MM.1S (cell line): Measurements from ENCODE around the gene VANGL2.

Experiments
- DNase-seq: peaks from one replicate; pipeline ENCODE4 v3.0.0-alpha.2; 2015
- H2AFZ ChIP-seq: fragments of 300-600 bp; sonication (generic); 2 replicates; pipeline ENCODE4 v1.6.0; 2016; ENCODE audit warnings: antibody characterized with exemption, low read length
- H3F3A ChIP-seq: fragments of 300-600 bp; sonication (generic); 2 replicates; pipeline ENCODE4 v1.6.1; 2016; ENCODE audit warnings: mild to moderate bottlenecking, antibody characterized with exemption, low read length, moderate library complexity, mixed read lengths; ENCODE audit not compliant: insufficient read depth
- H3K27ac ChIP-seq: fragments of 300-600 bp; sonication (generic); 2 replicates; pipeline ENCODE4 v1.5.1; 2016; ENCODE audit warnings: mild to moderate bottlenecking, low read length
- H3K27me3 ChIP-seq: fragments of 300-600 bp; sonication (generic); replicated peaks from 2 replicates; pipeline ENCODE4 v1.6.0; 2016; ENCODE audit warnings: low read length; ENCODE audit not compliant: insufficient read depth
- H3K36me3 ChIP-seq: fragments of 300-600 bp; sonication (generic); replicated peaks from 2 replicates; pipeline ENCODE4 v1.6.1; 2016; ENCODE audit warnings: mild to moderate bottlenecking, low read length, mixed read lengths; ENCODE audit not compliant: insufficient read depth
- H3K4me1 ChIP-seq: fragments of 300-600 bp; sonication (generic); 2 replicates; pipeline ENCODE4 v1.6.1; 2016; ENCODE audit warnings: low read length, mixed read lengths
- H3K4me2 ChIP-seq: fragments of 300-600 bp; sonication (generic); 2 replicates; pipeline ENCODE4 v1.6.0; 2016; ENCODE audit warnings: low read depth, low read length
- H3K4me3 ChIP-seq: fragments of 300-600 bp; sonication (generic); 2 replicates; pipeline ENCODE4 v1.5.1; 2016; ENCODE audit warnings: low read length, mixed read lengths
- H3K79me2 ChIP-seq: fragments of 300-600 bp; sonication (generic); 2 replicates; pipeline ENCODE4 v1.6.1; 2016; ENCODE audit warnings: mixed run types, low read length, mixed read lengths
- H3K9ac ChIP-seq: fragments of 300-600 bp; sonication (generic); 2 replicates; pipeline ENCODE4 v1.6.1; 2016; ENCODE audit warnings: low read length, mixed read lengths
- H3K9me2 ChIP-seq: fragments of 300-600 bp; sonication (generic); replicated peaks from 2 replicates; pipeline ENCODE4 v1.6.1; 2016; ENCODE audit warnings: mild to moderate bottlenecking, low read length, mixed read lengths; ENCODE audit not compliant: insufficient read depth
- H3K9me3 ChIP-seq: fragments of 300-600 bp; sonication (generic); replicated peaks from 2 replicates; pipeline ENCODE4 v1.6.1; 2016; ENCODE audit warnings: mild to moderate bottlenecking, low read length, mixed read lengths; ENCODE audit not compliant: insufficient read depth
- H4K20me1 ChIP-seq: fragments of 300-600 bp; sonication (generic); 2 replicates; pipeline ENCODE4 v1.6.1; 2016; ENCODE audit warnings: mild to moderate bottlenecking, low read length, moderate library complexity, mixed read lengths; ENCODE audit not compliant: insufficient read depth
- CTCF ChIP-seq: fragments of 300-600 bp; sonication (generic); IDR thresholded peaks from 2 replicates; pipeline ENCODE4 v1.5.1; 2016; ENCODE audit warnings: antibody characterized with exemption, low read length, mixed read lengths
- EZH2 ChIP-seq: fragments of 300-600 bp; sonication (generic); optimal IDR thresholded peaks from 2 replicates; pipeline ENCODE3; 2017; ENCODE audit warnings: low read depth, mild to moderate bottlenecking, antibody characterized with exemption, low read length, mixed read lengths
- EZH2phosphoT487 ChIP-seq: fragments of 300-600 bp; sonication (generic); IDR thresholded peaks from 2 replicates; pipeline ENCODE4 v1.6.1; 2018; ENCODE audit warnings: antibody characterized with exemption, low read length

Gene VANGL2

GRCh38 chr1:160419838-160420169, 19.4 kb downstream of the VANGL2 start:
- Histone ChIP-seq H4K20me1 (no peaks in the 10 kb centered on the region), H3K4me1 (no peaks in the 10 kb centered on the region), H3K9me3 (no peaks in the 10 kb centered on the region), H3K36me3 (no peaks in the 10 kb centered on the region), H3K27ac (no peak overlapping the region), H3F3A (no peaks in the 10 kb centered on the region), H2AFZ (no peak overlapping the region), H3K79me2 (no peaks in the 10 kb centered on the region), H3K27me3 (peaks cover 2% of the 10 kb centered on the region; the same call in 1 of the 2 replicates), H3K9ac (no peak overlapping the region), H3K4me3 (no peak overlapping the region), H3K4me2 (no peak overlapping the region), H3K9me2 (no peaks in the 10 kb centered on the region)
- DNase-seq, result no peak
- no peak for TF ChIP-seq EZH2
- no peak for TF ChIP-seq EZH2phosphoT487
- no peak for TF ChIP-seq CTCF

GRCh38 chr1:160420881-160421842, 20.8 kb downstream of the VANGL2 start:
- H3K4me3 ChIP-seq, result no peak overlapping the region
- H4K20me1 ChIP-seq, result no peaks in the 10 kb centered on the region
- peaks cover 2% of the 10 kb centered on the region; the same call in 1 of the 2 replicates for H3K27me3 ChIP-seq
- no peaks in the 10 kb centered on the region for H3K36me3 ChIP-seq
- no peak overlapping the region for H3K9ac ChIP-seq
- no peak overlapping the region for H2AFZ ChIP-seq
- no peaks in the 10 kb centered on the region for H3K79me2 ChIP-seq
- no peak for DNase-seq
- no peak for TF ChIP-seq CTCF
- TF ChIP-seq EZH2, result no peak
- no peak for TF ChIP-seq EZH2phosphoT487
- no peaks in the 10 kb centered on the region for H3K9me2 ChIP-seq
- no peak overlapping the region for H3K27ac ChIP-seq
- no peaks in the 10 kb centered on the region for H3F3A ChIP-seq
- H3K4me1 ChIP-seq, result no peaks in the 10 kb centered on the region
- no peaks in the 10 kb centered on the region for H3K9me3 ChIP-seq
- H3K4me2 ChIP-seq, result no peak overlapping the region

GRCh38 chr1:160421881-160422280, 21.5 kb downstream of the VANGL2 start:
- no peaks in the 10 kb centered on the region for H3K9me3 ChIP-seq
- H3K9me2 ChIP-seq, result no peaks in the 10 kb centered on the region
- H3K4me1 ChIP-seq, result no peaks in the 10 kb centered on the region
- H3K9ac ChIP-seq, result no peak overlapping the region
- H3K79me2 ChIP-seq, result no peaks in the 10 kb centered on the region
- TF ChIP-seq EZH2phosphoT487 (no peak), CTCF (no peak), EZH2 (no peak)
- no peak overlapping the region for H3K4me2 ChIP-seq
- H3K27me3 ChIP-seq, result peaks cover 2% of the 10 kb centered on the region; the same call in 1 of the 2 replicates
- H3K36me3 ChIP-seq, result no peaks in the 10 kb centered on the region
- H2AFZ ChIP-seq, result no peak overlapping the region
- no peaks in the 10 kb centered on the region for H3F3A ChIP-seq
- no peak overlapping the region for H3K4me3 ChIP-seq
- H4K20me1 ChIP-seq, result no peaks in the 10 kb centered on the region
- DNase-seq, result no peak
- no peak overlapping the region for H3K27ac ChIP-seq
